ENCODE measurements around the gene P2RX7. TPM values are rescaled to one million over a fixed set of nuclear protein-coding genes. Genes with fewer than 3 reads are reported as not detected.

P2RX7 gene
- total RNA-seq, 2 donors from 2014 or later, result 1.3 to 3.0 TPM

Other genes starting within 250 kb of the P2RX7 start
- gene SPPL3, start 228.5 kb upstream of the P2RX7 start, total RNA-seq, result 10 to 100 TPM; 27.6 to 29.7 TPM
- gene HNF1A, start 154.3 kb upstream of the P2RX7 start, total RNA-seq, result not detected
- gene C12orf43, start 116.4 kb upstream of the P2RX7 start, total RNA-seq, result 10 to 100 TPM in 1 of 2 donors, 1 to 10 TPM in 1; 8.8 to 10.4 TPM
- 1 to 10 TPM in 1 of 2 donors, under 1 TPM in 1; 0.35 to 1.6 TPM for gene OASL, start 93.6 kb upstream of the P2RX7 start, total RNA-seq
- gene P2RX4, start 77.3 kb downstream of the P2RX7 start, total RNA-seq, result 10 to 100 TPM; 10.1 to 11.7 TPM
- gene CAMKK2, start 163.8 kb downstream of the P2RX7 start, total RNA-seq, result 10 to 100 TPM; 22.0 to 23.1 TPM
- 10 to 100 TPM; 51.9 to 65.0 TPM for gene ANAPC5, start 219.5 kb downstream of the P2RX7 start, total RNA-seq

Measured in left cardiac atrium (tissue), 2 donors.